OCI-LY3 (cell line): ENCODE results near the gene P4HA1.

Source experiments
- EZH2phosphoT487 ChIP-seq: fragments of 200-600 bp; shearing (Covaris generic); IDR thresholded peaks from 2 replicates; pipeline ENCODE4 v1.6.1; 2018; ENCODE audit warnings: antibody characterized with exemption, mixed run types, low read depth
- TF ChIP-seq, protein P1 (sequence below): fragments of 200-600, 300-600 bp; sonication (generic); IDR thresholded peaks from 2 replicates; pipeline ENCODE4 v1.5.1; 2014; ENCODE audit warnings: antibody characterized with exemption, low read length, low read depth

DNA sequence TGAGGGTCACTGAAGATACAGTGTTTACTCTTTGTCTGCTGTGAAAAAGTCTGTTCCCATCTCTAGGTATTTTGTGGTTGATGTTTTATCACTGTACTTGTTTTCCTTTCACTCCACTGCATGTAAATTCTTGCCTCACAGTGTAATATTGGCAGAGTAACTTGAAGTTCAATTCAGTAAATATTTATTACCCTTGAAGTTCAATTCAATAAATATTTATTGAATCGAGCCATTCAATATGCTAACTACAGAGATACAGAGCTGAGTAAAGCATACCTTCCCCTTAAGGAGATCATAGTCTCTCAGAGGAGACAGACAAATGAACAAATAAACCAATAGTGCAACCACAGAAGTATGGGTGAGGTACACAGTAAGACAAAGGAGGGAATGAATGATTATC lies 22.8 kb upstream of the P4HA1 start:
- TF ChIP-seq, protein P1, sequence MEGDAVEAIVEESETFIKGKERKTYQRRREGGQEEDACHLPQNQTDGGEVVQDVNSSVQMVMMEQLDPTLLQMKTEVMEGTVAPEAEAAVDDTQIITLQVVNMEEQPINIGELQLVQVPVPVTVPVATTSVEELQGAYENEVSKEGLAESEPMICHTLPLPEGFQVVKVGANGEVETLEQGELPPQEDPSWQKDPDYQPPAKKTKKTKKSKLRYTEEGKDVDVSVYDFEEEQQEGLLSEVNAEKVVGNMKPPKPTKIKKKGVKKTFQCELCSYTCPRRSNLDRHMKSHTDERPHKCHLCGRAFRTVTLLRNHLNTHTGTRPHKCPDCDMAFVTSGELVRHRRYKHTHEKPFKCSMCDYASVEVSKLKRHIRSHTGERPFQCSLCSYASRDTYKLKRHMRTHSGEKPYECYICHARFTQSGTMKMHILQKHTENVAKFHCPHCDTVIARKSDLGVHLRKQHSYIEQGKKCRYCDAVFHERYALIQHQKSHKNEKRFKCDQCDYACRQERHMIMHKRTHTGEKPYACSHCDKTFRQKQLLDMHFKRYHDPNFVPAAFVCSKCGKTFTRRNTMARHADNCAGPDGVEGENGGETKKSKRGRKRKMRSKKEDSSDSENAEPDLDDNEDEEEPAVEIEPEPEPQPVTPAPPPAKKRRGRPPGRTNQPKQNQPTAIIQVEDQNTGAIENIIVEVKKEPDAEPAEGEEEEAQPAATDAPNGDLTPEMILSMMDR: no peak
- no peak for TF ChIP-seq EZH2phosphoT487
